Fibroblast of the conjunctiva (primary cell): ENCODE results near the gene SERHL2.
A peak's percentile ranks its signal among the peaks of the same experiment; 100 is the strongest.
"Not testable (repeated sequence)": the region's sequence is repeated elsewhere in the genome, so short reads cannot be mapped to it uniquely, and the experiment has no call there.

ENCODE experiments used
- DNase-seq: peaks from one replicate; pipeline ENCODE4 v3.0.0-alpha.2; 2010; ENCODE audit warnings: low read depth

The SERHL2 gene

DNA sequence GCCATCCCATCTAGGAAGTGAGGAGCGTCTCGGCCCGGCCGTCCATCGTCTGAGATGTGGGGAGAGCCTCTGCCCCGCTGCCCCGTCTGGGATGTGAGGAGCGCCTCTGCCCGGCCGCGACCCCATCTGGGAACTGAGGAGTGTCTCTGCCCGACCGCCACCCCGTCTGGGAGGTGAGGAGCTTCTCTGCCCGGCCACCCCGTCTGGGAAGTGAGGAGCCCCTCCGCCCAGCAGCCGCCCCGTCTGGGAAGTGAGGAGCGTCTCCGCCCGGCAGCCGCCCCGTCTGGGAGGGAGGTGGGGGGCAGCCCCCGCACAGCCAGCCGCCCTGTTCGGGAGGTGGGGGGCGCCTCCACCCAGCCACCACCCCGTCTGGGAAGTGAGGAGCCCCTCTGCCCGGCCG lies 53.9 kb downstream of the SERHL2 start:
- not testable (repeated sequence) for DNase-seq

DNA sequence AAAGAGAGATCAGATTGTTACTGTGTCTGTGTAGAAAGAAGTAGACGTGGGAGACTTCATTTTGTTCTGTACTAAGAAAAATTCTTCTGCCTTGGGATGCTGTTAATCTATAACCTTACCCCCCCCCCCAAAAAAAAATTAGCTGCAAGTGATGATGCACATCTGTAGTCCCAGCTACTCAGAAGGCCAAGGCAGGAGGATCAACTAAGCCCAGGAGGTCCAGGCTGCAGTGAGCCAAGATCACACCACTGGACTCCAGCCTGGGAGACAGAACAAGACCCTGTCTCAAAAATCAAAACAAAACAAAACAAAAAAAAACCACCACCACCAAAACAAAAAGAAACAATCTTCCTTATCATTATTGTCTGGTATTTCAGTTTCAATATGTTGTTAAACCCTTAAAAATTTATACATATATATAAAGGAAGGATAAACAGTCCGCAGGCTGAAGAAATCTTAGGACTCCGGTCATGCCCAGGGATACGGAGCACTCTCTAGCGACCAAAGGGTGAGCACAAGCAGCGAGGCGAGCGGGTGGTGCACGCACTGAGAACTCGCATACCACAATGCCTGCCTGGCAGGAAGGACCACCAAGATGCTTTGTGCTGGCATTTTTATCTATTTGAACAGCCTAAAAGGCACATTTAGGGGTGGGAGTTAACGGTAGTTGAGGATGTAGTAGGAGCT lies 54.5 kb downstream of the SERHL2 start:
- DNase-seq, result no peak

DNA sequence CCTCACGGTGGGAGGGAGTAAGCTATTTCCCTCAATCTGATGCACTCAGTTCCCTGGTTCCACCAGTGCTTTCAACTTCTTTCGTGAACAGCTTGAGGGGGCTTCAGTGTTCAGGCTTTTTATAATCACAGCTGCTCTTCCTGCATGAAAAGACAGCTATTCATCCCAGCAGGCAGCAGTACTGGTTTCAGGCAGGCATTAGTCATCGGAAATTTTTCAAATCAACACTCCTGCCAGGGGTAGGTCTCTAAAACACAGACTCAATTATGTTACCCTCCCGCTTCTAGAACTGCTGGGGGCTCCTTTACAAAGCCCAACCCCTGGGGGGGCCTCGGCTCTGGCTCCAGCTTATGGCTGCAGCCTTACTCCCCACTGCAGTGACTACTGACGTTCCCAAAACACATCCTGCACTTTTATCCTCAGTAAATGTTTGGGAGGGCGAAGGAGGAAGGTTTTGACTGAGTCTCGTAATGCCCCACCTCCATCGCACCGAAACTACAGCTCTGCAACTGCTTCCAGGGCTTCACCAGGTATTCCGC lies 55.1 kb downstream of the SERHL2 start:
- no peak for DNase-seq

DNA sequence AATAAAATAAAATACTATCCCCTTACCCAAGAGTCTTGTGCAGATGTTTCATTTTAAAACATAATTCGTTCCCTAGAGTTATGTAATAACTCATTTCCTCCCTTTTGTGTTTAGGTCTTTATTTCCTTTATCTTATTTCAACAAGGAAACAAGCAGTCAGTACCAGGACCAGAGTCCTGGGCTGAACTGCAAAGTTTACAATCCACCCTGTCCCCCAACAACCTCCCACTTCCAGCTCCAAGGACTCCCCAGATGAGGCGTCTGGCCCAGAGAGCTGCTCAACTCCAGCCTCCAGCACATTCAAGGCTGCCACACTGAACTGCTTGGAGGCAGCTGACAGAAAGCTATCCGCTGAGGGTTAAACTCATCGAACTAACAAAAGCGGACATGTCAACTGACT lies 56.4 kb downstream of the SERHL2 start:
- DNase-seq, result no peak

DNA sequence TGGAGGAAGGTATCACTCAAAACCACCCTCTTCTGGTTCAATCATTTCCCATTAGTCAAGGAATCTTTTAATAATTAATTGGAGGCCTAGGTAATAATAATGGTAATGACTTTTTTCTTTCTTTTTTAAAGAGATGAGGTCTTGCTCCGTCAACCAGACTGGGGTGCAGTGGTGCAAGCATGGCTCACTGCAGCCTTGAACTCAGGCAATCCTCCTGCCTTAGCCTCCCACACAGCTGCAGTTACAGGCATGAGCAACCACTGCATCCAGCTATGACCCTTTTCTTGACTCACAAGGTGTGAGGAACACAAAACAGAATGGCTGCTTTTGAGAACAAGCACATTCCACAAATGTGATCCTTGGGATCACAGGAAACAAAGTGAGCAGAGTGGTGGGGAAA lies 57.3 kb downstream of the SERHL2 start:
- DNase-seq, result no peak

DNA sequence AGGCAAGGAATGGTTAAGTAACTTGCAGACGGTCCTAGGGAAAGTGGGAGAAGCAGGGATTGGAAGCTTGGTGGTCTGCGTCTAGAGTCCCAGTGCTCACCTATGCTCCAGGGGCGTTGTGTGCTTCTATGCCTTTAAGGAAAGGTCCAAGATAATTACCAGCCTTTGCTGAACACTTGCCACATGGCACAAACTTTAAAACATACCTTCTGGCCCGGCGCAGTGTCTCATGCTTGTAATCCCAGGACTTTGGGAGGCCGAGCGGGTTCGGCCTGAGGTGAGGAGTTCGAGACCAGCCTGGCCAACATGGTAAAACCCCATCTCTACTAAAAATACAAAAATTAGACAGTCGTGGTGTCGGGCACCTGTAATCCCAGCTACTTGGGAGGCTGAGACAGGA lies 58.6 kb downstream of the SERHL2 start:
- DNase-seq, result no peak

DNA sequence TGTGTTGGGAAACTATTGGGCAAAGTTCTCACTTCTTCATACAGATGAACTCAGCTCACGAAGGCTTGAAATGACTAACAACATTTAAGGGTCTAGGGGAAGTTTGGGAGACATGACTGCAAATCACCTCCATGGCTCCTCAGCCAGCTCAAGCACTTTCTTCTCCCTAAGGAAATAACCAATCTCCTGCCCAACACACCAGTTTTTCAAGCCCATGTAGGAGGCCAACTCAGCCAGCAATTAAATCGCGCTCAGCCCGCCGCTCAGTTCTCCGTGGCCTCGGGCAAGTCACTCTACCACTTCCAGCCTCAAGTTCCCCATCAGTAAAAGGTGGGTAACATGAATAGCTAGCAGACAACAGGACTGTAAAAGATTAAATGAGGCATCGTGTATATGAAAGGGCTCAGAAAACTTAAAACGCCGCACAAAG lies 60.1 kb downstream of the SERHL2 start:
- DNase-seq, result no peak

DNA sequence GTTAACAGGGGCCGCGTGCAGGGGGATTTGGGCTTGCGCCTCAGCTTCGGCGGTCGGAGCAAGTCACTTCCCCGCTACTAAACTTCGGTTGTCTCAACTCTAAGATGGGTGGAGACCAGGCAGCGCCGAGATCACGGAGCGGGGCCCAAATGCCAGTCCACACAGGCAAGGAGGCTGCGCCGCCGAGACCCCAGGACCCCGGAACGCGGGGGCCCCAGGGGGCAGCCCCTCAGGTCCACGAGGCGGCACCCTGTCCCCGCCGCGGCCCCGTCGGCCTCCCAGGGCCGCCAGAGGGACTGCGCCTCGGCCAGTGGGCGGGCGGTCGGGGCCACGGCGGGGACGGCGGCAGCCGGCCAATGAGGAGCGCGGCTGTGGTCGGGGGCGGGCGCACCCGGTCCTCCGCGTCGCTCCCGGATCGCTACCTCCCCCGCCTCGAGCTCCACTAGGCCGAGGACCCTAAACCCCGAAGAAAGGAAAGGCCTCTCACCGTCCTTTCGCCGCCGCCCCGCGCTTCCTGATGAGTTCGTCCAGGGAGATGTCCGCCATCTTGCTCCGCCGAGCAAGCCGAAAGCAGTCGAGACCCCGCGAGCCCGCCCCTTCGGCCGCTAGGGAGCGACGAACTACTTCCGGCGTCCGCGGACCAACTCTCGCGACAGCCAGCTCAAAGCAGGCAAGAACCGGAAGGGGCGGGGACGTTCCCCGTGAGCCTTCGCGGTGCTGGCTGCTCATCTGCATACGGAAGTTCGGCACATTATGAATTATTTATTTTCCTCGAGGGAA lies 60.7 kb downstream of the SERHL2 start, which contains the start of gene POLDIP3:
Gene POLDIP3 (minus strand): TSS at position 572 of the 780 bp plus-strand sequence. CDS start 26 bp downstream, at position 546.
- DNase-seq, result peak; percentile 99

DNA sequence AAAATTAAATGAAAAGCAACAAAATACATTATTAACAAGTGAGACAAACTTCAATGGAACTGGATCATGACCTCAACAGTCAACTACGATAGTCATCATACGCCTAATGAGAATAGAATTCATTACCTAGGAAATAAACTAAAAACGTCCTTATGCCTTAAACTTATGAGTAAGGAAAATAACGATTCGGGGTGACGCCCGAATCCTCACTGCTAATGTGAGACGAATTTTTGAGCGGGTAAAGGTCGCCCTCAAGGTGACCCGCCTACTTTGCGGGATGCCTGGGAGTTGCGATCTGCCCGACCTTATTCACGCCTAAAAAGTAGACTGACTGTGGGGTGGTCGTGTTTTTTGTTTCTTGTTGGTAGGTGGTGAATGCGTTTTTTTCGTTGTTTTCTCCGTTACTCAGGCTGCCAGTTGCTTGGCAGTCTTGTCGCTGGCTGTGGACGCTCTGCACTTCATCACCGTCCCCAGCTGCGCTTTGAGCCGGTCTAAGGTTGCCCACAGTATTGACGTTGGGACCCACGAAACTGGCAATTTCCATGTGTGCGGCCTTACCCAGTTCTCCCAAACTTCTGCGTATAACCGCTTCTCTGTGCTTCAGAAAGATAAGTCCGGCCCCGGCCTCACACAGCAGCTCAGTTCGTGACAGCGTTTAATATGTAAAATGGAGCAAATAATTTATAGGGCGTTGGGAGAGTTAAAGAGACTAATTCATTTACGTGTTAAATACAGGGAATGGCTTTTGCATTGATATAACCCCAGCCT lies 61.5 kb downstream of the SERHL2 start:
- DNase-seq, result peak; percentile 99

DNA sequence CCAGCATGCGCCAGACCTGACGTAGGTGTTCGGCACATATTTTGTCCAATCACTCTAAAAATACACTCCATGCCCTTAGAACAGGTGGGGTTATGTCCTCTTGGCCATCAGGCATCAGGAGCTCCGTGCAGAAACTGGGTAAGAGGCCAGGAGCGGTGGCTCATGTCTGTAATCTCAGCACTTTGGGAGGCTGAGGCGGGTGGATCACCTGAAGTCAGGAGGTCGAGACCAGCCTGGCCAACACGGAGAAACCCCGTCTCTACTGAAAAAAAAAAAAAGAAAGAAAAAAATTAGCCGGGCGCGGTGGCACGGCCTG lies 62.1 kb downstream of the SERHL2 start:
- DNase-seq, result not testable (repeated sequence)

DNA sequence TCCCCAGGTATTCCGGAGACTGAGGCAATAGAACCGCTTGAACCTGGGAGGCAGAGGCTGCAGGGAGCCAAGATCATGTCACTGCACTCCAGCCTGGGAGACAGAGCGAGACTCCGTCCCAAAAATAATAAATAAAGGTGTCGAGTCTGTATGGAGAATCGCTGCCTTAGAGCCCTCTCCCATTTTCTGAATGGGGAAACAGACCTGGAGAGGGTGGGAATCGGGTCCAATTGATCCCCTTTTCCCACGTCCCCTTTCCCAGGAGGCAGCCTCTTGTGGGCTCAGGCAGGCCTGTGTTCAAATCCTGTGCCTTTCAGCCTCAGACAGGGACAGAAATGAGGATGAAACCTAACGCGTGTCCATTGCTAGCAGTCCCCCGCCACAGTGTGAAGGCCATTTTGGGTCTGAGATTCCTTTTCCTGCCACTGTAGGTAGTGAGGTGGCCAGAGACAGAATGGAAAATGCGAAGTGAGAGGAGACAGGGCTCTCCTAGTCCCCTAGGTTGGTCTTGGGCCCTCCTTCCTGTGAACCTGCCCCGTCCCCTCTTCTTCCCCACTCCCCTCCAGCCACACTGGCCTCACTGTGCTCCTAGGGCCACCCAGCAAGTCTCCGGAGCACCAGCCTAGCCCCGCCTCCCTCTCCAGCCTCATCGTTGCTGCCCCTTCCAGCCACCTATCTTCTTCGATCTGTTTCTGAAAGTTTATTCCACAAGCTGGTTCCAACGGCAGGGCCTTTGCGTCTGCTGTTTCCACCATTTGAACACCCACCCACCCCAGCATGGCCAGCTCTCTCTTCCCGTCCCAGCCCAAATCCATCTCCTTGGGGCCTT lies 63.6 kb downstream of the SERHL2 start:
- no peak for DNase-seq

DNA sequence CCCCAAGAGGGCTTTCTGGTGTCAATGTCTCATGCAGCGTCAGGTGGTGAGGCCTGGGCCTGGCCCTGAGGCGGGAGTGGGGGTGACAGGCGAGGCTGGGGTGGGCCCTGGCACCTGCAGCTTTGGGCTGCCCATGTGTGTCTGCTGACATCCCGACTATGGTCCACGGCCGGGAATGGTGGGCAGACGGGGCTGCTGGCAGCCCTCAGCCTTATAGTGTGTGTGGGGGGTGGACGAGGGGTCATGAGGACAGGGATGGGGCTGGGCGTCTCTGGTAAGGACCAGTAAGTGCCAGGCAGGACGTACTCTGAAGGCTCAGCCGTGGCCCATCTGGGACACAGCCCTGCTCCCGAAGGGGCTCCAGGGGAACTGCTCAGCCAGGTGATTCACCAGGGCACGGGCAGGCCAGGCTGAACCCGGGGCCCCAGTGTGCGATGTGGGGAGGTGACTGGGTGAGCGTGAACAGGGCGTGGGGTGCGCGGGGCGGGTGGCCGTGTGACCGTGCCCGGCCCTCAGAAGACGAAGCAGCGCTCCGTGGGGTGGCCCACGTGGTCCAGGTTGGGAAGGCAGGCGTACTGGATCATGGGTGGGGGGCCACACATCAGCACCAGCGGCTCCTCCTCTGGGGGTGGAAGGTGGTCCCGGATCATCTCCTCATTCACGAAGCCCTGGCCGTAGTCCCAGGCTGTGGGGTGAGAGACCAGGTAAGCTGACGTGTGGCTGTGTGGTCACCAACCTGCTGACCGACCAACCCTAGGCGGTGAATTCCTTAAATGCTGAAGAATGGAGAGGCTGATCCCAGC lies 65.7 kb downstream of the SERHL2 start:
- DNase-seq, result no peak

DNA sequence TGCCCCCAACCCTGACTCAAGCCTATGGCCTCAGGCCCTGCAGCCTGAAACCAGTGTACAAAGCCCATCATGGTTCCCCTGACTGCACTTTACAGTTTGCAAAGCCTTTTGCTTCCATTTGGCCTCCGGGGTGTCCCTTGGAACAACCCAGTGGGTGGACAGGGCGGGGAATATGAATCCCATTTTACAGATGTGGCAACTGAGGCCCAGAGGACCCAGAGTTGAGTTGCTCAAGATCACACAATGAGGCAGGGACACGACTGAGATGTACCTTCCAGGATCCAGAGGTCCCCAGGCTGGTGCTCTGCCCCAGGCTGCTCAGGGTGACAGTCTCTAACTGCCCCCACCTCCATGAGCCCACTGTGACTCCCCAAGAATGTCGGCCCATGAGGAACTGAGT lies 66.3 kb downstream of the SERHL2 start:
- no peak for DNase-seq

DNA sequence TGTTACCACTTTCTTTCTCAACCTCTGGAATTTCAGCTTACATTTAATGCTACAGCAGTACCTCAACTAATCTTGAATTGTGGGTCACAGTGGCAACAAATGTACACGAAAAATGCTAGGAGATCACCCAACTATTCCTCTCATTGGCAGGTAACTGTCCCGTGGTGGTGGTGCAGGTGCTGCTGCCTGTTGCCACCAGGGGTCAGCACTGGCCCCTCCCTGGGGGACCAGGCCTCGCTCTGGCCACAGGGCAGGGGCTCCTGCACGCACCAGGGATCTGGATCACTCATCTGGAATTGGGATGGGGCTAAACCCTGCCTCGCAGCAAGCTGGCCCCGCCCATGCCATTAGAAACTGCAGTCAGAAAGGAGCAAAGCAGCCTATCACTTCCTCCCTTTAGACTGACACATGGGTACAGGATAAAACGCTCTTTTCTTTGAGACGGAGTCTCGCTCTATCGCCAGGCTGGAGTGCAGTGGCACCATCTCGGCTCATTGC lies 67.8 kb downstream of the SERHL2 start:
- DNase-seq, result peak; percentile 71

DNA sequence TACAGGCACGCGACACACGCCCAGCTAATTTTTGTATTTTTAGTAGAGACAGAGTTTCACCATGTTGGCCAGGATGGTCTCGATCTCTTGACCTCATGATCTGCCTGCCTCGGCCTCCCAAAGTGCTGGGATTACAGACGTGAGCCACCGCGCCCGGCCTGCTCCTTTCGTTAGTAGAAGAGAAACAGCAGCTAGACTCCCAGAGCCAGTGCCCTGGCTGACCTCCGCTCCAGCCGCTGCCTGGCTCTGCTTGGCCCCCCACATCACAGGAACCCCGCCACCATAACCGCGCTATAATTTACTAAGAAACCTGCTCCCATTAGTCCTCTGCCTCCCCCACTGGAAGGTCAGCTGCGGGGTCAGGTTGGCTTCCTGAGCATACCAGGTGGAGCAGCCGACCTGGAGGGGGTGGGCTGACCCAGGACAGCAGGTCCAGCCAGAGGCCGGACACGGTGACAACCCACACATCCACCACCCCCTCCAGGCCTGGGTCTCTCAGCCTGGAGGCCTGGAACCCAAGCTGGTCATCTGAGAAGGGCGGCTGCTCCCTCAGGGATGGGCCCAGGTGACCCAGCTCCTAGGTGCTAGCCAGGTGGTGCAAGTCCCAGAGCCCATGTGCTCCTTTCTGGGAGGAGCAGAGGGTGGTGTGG lies 68.4 kb downstream of the SERHL2 start:
- no peak for DNase-seq

DNA sequence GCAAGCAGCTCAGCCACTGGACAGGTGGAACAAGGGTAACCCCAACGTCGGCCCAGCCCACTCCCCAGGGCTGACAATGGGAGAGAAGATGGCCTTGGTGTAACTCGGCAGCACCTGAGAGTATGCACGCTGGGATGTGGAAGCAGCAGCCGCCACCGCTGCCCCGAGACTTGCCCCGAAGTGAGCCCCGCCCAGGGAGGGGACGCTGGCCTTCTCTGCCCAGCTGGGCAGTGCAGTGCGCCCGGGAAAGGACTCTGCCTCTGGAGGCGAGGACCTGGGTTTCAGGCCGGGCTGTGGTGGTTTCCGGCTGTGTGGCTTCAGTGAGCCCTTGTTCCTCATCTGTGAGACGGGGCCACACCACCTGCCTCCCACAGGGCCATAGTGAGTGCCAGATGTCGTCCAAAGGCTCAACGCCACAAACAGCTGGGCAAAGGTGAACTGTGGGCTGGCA lies 69.6 kb downstream of the SERHL2 start:
- DNase-seq, result no peak
